ENCODE measurements around the gene SLC13A3.
A peak's percentile ranks its signal among the peaks of the same experiment; 100 is the strongest.

The SLC13A3 gene, protein sequence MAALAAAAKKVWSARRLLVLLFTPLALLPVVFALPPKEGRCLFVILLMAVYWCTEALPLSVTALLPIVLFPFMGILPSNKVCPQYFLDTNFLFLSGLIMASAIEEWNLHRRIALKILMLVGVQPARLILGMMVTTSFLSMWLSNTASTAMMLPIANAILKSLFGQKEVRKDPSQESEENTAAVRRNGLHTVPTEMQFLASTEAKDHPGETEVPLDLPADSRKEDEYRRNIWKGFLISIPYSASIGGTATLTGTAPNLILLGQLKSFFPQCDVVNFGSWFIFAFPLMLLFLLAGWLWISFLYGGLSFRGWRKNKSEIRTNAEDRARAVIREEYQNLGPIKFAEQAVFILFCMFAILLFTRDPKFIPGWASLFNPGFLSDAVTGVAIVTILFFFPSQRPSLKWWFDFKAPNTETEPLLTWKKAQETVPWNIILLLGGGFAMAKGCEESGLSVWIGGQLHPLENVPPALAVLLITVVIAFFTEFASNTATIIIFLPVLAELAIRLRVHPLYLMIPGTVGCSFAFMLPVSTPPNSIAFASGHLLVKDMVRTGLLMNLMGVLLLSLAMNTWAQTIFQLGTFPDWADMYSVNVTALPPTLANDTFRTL
- total RNA-seq: 0.06 to 1.2 (median 0.30) reads per million in 9 experiments

DNA sequence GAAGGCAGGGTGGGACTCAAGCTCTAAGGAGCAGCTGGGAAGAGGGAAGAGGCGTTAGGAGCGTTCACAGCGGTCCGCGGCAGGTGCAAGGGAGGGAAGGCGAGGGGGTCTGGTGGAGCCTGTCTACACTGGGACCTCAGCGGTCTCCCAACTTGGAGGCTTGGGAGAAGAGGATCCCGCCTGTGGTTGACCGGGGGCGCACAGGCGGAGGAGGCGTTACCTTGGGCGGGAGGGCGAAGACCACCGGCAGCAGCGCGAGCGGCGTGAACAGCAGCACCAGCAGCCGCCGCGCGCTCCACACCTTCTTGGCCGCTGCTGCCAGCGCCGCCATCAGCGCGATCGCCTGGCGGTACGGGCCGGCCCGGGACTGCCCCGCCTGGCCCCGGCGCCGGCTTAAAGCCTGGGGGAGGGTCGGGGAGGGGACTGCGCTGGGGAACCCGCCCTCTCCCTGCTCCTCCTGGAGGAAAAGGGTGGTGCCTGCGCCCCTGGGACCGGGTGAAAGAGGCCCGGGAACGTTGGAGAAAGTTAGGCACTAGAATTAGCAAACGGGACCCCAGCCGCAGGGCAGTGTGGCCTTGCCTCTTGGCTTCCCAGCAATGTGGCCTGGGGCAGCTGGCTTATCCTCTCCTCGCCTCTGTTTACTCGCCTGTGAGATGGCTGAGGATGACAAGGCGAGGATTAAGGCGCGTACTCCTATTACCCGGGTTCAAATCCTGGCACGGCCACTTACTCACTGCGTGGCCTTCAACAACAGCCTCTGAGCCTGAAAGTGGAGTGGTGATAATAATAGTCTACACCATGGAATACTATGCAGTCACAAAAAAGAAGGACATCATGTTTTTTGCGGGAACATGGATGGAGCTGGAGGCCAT, at the start of gene SLC13A3:
Gene SLC13A3, minus strand, starts transcription at position 369 of the 872 bp plus-strand sequence. Its CDS starts 38 bp downstream, at position 331.
- ATAC-seq (replicated peaks) (no peak), DNase-seq (no peak)
- peaks cover 32 to 64% of the 10 kb centered on the region in 2 donors for H3K27me3 Mint-ChIP-seq
- no peak within 1 kb of the TSS for H3K4me3 Mint-ChIP-seq
- H3K27ac Mint-ChIP-seq: no peak within 1 kb of the TSS
- no peaks in the 10 kb centered on the region for H3K36me3 Mint-ChIP-seq (ENCODE audit: insufficient read depth)
- H3K9me3 Mint-ChIP-seq: no peaks in the 10 kb centered on the region
- H3K4me1 Mint-ChIP-seq (ENCODE audit: low read depth in 2 of 2): peaks cover 0 to 3% of the 10 kb centered on the region in 2 donors

DNA sequence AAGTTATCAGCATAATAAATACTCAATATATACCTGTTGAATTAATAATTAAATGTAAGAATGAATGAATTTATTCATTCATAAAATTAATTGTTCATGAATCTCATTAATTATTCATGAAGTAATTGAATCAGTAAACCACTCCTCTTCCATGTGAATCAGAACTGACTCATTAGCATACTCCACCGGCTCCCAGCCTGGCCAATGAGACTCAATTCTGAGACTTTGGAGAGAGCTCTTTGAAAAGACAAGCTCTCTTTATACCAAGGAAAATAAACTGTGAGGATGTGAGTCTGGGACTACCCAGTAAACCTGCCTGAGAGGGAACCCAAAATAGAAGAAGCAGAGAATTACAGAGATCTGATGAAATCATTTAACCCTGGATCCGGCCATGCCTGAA, 49.8 kb upstream of the SLC13A3 start:
- Mint-ChIP-seq H3K9me3 (no peaks in the 10 kb centered on the region), H3K27me3 (peaks cover 61 to 86% of the 10 kb centered on the region in 2 donors), H3K27ac (no peak overlapping the region), H3K4me1 (ENCODE audit: low read depth in 2 of 2) (no peaks in the 10 kb centered on the region), H3K36me3 (ENCODE audit: insufficient read depth) (no peaks in the 10 kb centered on the region), H3K4me3 (no peak overlapping the region)
- no peak for ATAC-seq (replicated peaks)
- DNase-seq: no peak

DNA sequence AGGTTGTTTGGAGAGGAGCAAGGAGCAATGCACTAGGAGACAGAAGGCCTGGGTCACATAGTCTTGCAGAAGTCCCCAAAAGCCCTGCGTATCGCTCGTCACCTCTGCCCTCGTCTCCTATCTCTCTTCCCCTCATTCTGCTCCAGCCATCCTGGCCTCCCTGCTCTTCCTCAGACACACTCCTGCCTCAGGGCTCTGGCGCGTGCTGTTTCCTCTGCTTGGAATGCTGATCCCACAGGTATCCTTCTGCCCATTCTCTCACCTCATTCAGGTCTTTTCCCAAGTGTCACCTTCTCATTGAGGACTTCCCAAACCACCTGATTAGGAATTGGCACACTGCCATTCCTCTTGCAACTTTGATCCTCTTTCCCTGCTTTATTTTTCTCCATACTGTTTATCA, 49.2 kb upstream of the SLC13A3 start:
- no peaks in the 10 kb centered on the region for H3K36me3 Mint-ChIP-seq (ENCODE audit: insufficient read depth)
- no peak for ATAC-seq (replicated peaks)
- no peaks in the 10 kb centered on the region for H3K4me1 Mint-ChIP-seq (ENCODE audit: low read depth in 2 of 2)

DNA sequence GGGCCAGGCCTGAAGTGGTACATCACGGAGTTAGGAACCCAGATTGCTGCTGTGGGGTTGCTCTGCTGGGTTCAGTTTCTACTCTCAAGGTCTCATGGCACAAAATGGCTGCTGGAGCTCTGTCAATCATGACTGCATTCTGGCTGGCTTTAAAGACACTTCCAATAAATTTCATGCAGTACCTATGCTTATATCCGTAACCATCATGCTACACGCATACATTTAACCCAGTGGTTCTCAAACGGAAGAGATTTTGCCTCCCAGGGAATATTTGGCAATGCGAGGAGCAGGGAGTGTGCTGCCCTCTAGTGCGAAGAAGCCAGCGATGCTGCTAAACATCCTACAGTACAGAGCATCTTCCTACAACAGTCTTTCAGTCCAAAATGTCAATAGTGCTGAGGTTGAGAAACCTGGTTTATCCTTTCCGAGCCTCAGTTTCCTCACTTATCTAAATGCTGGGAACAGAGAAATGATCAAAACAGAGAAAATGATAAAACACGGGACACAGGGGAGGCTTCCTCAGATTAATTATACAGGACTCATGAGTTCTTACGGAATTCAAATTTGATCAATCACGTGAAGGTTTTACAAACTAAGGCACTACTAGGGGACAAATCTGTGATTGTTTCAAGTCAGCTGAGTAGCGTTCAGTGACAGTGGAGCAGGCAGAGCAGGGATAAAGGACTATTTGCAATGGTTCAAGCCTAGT, 48.5 kb upstream of the SLC13A3 start:
- no peak for ATAC-seq (replicated peaks)

More for the DNA sequence above, 49.2 kb upstream of the SLC13A3 start:
- H3K9me3 Mint-ChIP-seq: no peaks in the 10 kb centered on the region
- no peak for DNase-seq
- H3K27ac Mint-ChIP-seq: no peak overlapping the region
- H3K4me3 Mint-ChIP-seq: no peak overlapping the region
- H3K27me3 Mint-ChIP-seq: peaks cover 59 to 86% of the 10 kb centered on the region in 2 donors

DNA sequence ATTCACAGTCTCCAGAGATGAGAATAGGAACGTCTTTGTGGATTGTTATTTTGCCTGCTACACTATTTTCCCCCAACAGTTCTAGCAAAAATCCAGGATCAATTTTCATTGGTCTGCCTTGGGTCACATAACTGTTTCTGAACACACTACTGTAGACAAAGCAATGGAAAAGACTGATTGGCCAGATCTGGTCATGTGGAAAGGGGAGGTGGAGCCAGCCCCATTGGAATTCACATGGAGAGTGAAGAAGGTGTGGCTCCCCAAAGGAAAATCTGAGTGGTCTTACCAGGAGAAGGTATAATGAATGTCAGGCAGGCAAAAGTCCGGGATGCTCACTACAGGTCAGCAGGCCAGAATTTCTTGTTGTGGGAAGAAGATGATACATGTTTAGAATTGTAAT, 47.5 kb upstream of the SLC13A3 start:
- DNase-seq: no peak
- H3K36me3 Mint-ChIP-seq (ENCODE audit: insufficient read depth): no peaks in the 10 kb centered on the region

More for the DNA sequence above, 48.5 kb upstream of the SLC13A3 start:
- H3K36me3 Mint-ChIP-seq (ENCODE audit: insufficient read depth): no peaks in the 10 kb centered on the region
- H3K9me3 Mint-ChIP-seq: no peaks in the 10 kb centered on the region
- no peak overlapping the region for H3K27ac Mint-ChIP-seq
- peaks cover 52 to 79% of the 10 kb centered on the region in 2 donors for H3K27me3 Mint-ChIP-seq
- no peak for DNase-seq
- H3K4me1 Mint-ChIP-seq (ENCODE audit: low read depth in 2 of 2): no peaks in the 10 kb centered on the region
- H3K4me3 Mint-ChIP-seq: no peak overlapping the region

DNA sequence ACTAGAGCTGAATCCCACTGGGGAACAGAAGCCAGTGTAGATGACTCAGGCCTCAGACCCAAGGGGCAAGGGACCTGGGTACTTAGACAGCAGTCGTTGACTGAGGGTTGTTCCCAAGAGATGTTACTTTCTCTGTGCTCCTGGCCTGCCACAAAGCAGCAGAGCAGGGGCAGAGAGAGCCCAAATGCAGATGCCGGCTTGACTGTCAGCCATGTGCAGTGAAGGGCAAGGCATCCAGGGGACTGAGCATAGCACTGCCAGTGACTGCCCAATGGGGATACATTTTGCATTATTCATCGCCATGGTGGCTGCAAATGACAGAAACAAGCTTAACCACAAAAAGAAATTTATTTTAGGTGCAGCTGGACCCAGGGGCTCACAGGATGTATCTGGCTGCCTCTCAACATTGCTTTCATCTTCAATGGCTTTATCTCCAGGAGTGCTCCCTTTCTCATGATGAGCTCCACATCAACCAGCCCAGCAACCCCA, 45.6 kb upstream of the SLC13A3 start:
- Mint-ChIP-seq H3K4me1 (ENCODE audit: low read depth in 2 of 2) (peaks cover 0 to 3% of the 10 kb centered on the region in 2 donors), H3K27ac (no peak overlapping the region), H3K9me3 (no peaks in the 10 kb centered on the region), H3K4me3 (no peak overlapping the region), H3K36me3 (ENCODE audit: insufficient read depth) (no peaks in the 10 kb centered on the region), H3K27me3 (peaks cover 36 to 58% of the 10 kb centered on the region in 2 donors)
- no peak for DNase-seq
- no peak for ATAC-seq (replicated peaks)

More for the DNA sequence above, 47.5 kb upstream of the SLC13A3 start:
- peaks cover 42 to 69% of the 10 kb centered on the region in 2 donors for H3K27me3 Mint-ChIP-seq
- H3K9me3 Mint-ChIP-seq: no peaks in the 10 kb centered on the region
- H3K4me3 Mint-ChIP-seq: no peak overlapping the region
- no peak overlapping the region for H3K27ac Mint-ChIP-seq
- no peak for ATAC-seq (replicated peaks)
- peaks cover 0 to 3% of the 10 kb centered on the region in 2 donors for H3K4me1 Mint-ChIP-seq (ENCODE audit: low read depth in 2 of 2)

DNA sequence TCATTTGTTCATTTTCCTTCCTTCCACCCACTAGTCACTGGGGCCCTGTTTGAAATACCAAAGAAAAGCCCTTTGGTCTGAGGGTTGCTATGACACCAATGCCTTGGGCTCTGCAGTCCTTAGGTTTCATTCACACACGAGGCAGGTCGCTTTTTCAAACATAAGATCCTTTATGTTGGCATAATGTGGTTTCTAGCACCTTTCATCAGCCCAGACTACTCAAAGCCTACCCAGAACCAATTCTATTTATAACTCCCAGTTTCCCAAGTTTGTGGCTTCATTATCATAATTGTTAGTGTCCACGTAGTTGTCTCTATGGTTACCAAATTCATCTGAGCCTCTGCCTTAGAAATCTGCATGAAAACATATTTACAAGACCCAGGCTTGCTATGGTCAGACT, 44.6 kb upstream of the SLC13A3 start:
- DNase-seq (no peak), ATAC-seq (replicated peaks) (no peak)
- Mint-ChIP-seq H3K4me1 (ENCODE audit: low read depth in 2 of 2) (peaks cover 0 to 3% of the 10 kb centered on the region in 2 donors), H3K27ac (no peak overlapping the region), H3K27me3 (peaks cover 31 to 51% of the 10 kb centered on the region in 2 donors), H3K4me3 (no peak overlapping the region), H3K9me3 (no peaks in the 10 kb centered on the region), H3K36me3 (ENCODE audit: insufficient read depth) (no peaks in the 10 kb centered on the region)

DNA sequence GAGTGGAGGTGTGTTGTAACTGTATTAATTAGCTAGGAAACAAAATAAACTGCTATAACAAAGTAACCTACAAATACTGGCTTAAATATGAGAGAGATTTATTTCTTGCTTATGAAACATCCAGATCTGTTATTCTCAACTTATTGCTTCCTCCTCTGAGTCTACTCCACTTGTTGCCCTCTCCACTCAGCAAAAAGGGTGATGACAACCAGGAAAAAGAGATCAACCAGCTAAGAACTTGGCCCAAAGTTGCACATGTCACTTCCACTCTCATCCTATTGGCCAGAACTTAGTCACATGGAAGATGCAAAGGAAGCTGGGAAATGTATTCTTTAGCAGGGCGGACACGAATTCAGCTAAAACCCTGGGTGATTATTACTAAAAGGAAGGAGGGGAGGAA, 43.2 kb upstream of the SLC13A3 start:
- Mint-ChIP-seq H3K4me1 (ENCODE audit: low read depth in 2 of 2) (peaks cover 4% of the 10 kb centered on the region in 2 donors), H3K27ac (no peak overlapping the region), H3K36me3 (ENCODE audit: insufficient read depth) (peaks cover 2% of the 10 kb centered on the region), H3K27me3 (peaks cover 17 to 37% of the 10 kb centered on the region in 2 donors), H3K4me3 (no peak overlapping the region), H3K9me3 (no peaks in the 10 kb centered on the region)
- no peak for DNase-seq
- no peak for ATAC-seq (replicated peaks)

DNA sequence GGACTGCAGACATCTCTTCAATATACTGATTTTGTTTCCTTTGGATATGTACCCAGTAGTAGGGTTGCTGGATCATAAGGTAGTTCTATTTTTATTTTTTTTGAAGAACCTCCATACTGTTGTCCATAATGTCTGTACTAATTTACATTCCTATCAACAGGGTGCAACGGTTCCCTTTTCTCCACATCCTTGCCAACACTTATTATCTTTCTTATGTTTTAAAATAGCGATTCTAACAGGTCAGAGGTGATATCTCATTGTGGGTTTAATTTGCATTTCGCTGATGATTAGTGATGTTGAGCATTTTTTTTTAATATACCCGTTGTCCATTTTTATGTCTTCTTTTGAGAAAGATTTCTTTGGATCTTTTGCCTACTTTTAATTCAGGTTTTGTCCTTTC, 39.9 kb upstream of the SLC13A3 start:
- no peak for ATAC-seq (replicated peaks)
- H3K27ac Mint-ChIP-seq: peak overlapping the region in 1 of 2 donors; percentile 74

DNA sequence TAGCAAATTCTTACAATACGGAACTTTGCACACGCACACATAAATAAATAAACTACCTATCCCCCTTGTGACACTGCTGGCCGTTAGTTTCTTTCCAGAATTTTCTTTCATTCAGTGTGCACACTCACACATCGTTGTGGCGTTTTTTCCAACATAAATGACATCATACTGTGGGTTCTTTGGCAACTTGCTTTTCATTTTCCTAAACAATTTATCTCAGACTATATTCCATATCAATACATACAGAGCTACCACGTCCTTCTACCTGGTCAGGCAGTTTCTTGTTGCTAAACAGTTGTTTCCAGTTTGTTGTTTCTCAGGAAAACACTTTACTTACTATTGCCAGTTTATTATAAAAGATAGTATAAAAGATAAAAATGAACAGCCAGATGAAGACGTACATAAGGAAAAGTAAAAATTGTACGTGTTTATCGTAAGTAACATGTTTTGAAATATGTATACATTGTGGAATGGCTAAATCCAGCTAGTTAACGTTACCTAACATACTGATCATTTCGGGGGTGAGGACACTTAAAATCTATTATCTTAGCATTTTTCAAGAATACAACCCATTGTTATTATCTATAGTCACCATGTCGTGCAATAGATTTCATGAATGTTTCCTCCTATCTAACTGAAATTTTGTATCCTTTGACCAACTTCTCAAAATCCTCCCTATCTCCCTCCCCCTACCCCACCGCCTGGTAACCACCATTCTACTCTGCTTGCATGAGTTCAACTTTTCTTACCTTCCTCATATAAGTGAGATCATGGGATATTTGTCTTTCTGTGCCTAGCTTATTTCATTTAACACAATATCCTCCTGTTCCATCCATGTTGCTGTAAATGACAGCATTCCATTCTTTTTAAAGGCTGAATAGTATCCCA, 39.2 kb upstream of the SLC13A3 start:
- no peaks in the 10 kb centered on the region for H3K27me3 Mint-ChIP-seq
- H3K27ac Mint-ChIP-seq: peak overlapping the region; percentile 87 to 95
- peaks cover 30 to 37% of the 10 kb centered on the region in 2 donors for H3K4me1 Mint-ChIP-seq (ENCODE audit: low read depth in 2 of 2)
- ATAC-seq (replicated peaks) (no peak), DNase-seq (no peak)
- no peak overlapping the region for H3K4me3 Mint-ChIP-seq
- no peaks in the 10 kb centered on the region for H3K9me3 Mint-ChIP-seq
- H3K36me3 Mint-ChIP-seq (ENCODE audit: insufficient read depth): peaks cover 15% of the 10 kb centered on the region

More for the DNA sequence above, 39.9 kb upstream of the SLC13A3 start:
- H3K36me3 Mint-ChIP-seq (ENCODE audit: insufficient read depth): peaks cover 11% of the 10 kb centered on the region
- H3K4me1 Mint-ChIP-seq (ENCODE audit: low read depth in 2 of 2): peaks cover 27 to 30% of the 10 kb centered on the region in 2 donors
- H3K4me3 Mint-ChIP-seq: peak overlapping the region in 1 of 2 donors; percentile 15
- peaks cover 0 to 4% of the 10 kb centered on the region in 2 donors for H3K27me3 Mint-ChIP-seq
- no peaks in the 10 kb centered on the region for H3K9me3 Mint-ChIP-seq
- DNase-seq: no peak

DNA sequence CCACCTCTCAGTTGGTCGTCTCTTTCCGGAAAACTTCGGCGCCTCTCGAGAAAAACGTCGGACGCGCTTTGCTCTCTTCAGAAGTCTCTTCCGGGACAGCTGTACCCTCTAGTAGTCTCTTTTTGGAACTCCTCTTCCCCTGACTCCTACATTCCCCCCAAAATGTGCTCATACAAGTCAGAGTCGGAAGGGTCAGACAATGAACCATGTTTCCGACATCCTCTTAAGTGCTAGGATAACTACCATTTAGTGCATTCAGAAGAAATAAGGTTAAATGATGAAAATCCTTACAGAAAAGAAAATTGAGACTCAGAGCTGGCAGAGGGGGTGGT, 38.5 kb upstream of the SLC13A3 start:
- ATAC-seq (replicated peaks) (no peak), DNase-seq (no peak)
- Mint-ChIP-seq H3K27ac (peak overlapping the region; percentile 87 to 95), H3K4me1 (ENCODE audit: low read depth in 2 of 2) (peaks cover 34 to 42% of the 10 kb centered on the region in 2 donors), H3K4me3 (peak overlapping the region; percentile 90 to 93), H3K9me3 (no peaks in the 10 kb centered on the region), H3K27me3 (no peaks in the 10 kb centered on the region), H3K36me3 (ENCODE audit: insufficient read depth) (peaks cover 21% of the 10 kb centered on the region)
